NCI-H1436 (cell line): ENCODE measurements around the gene SSRP1.
"Not testable (repeated sequence)": the region's sequence is repeated elsewhere in the genome, so short reads cannot be mapped to it uniquely, and the experiment has no call there.

ENCODE experiments used
- DNase-seq: peaks from one replicate; lab custom pipeline; 2025; lab: John Stamatoyannopoulos, UW

SSRP1 gene

GRCh38 chr11:57335343-57336110 is at the start of gene SSRP1:
SSRP1 (minus strand) TSS chr11:57335892; CDS start chr11:57335121, 771 bp downstream.
- peak; percentile 84 for DNase-seq

- no peak for DNase-seq
Observed at GRCh38 chr11:57380975-57381374, 45.3 kb upstream of the SSRP1 start, which contains the start of gene PRG3. PRG3 (minus strand) TSS chr11:57381150; CDS start chr11:57380708, 442 bp downstream.

GRCh38 chr11:57379732-57380131 is 44.0 kb upstream of the SSRP1 start:
- DNase-seq = no peak

- DNase-seq = no peak
Observed at GRCh38 chr11:57378186-57378585, 42.5 kb upstream of the SSRP1 start.

GRCh38 chr11:57377107-57377506 is 41.4 kb upstream of the SSRP1 start:
- no peak for DNase-seq

GRCh38 chr11:57376095-57377090 is 40.7 kb upstream of the SSRP1 start:
- DNase-seq = no peak

GRCh38 chr11:57375490-57375889 is 39.8 kb upstream of the SSRP1 start:
- no peak for DNase-seq

- no peak for DNase-seq
Observed at GRCh38 chr11:57374966-57375365, 39.3 kb upstream of the SSRP1 start.

- no peak for DNase-seq
Observed at GRCh38 chr11:57373146-57373545, 37.5 kb upstream of the SSRP1 start.

- DNase-seq = no peak
Observed at GRCh38 chr11:57370941-57371340, 35.2 kb upstream of the SSRP1 start.

- DNase-seq = no peak
Observed at GRCh38 chr11:57370251-57370650, 34.6 kb upstream of the SSRP1 start.

- no peak for DNase-seq
Observed at GRCh38 chr11:57368845-57369232, 33.1 kb upstream of the SSRP1 start.

- no peak for DNase-seq
Observed at GRCh38 chr11:57368106-57368844, 32.6 kb upstream of the SSRP1 start.

- no peak for DNase-seq
Observed at GRCh38 chr11:57364851-57365660, 29.4 kb upstream of the SSRP1 start.

- no peak for DNase-seq
Observed at GRCh38 chr11:57363131-57364080, 27.7 kb upstream of the SSRP1 start.

GRCh38 chr11:57361926-57362325 is 26.2 kb upstream of the SSRP1 start:
- DNase-seq = no peak

GRCh38 chr11:57361420-57361819 is 25.7 kb upstream of the SSRP1 start:
- DNase-seq = not testable (repeated sequence)

GRCh38 chr11:57360991-57361390 is 25.3 kb upstream of the SSRP1 start:
- no peak for DNase-seq

- no peak for DNase-seq
Observed at GRCh38 chr11:57359896-57360690, 24.4 kb upstream of the SSRP1 start.
